ENCODE results near the gene ARHGEF17.
"Not testable (repeated sequence)": the region's sequence is repeated elsewhere in the genome, so short reads cannot be mapped to it uniquely, and the experiment has no call there.

Gene ARHGEF17

DNA sequence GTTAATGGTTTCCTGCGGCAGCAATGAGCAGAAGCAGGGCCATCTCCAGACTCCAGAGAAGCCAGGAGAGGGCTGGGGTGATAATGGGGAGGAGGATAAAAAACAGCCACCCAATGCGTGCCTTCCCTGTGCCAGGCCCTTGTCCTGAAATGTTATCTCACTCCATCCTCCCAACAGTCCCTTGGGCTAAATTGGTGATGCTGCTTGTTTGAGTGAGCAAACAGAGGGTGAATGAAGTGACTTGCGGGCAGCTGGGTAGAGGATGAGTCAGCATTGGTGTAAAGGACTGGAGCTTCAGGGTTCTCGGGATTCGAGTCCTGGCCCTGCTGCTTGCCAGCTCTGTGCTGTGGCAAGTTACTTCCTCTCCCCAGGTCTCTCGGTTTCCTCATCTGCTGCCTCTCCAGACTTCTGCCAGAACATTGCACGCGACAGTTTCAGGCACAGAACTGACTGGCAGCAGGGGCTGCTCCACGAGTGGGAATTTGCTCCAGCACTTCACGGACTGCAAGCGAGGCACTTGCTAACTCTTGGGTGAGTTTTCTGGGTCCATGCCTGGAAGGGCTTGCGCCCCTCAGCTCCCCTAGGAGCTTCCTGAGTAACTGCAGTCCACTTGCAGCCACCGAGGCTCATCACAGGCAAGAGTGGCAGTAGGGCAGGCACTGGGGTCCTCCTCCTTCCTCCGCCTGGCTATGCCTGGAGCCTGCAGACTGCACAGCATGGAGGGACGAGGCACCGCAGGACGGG, 36.0 kb upstream of the ARHGEF17 start, which contains the start of gene P2RY6:
Gene P2RY6, plus strand, starts transcription at position 403 of the 744 bp plus-strand sequence. CDS start 24,181 bp downstream, outside the sequence.
- no peak for DNase-seq (ENCODE audit: low read depth in 2 of 2)

GRCh38 chr11:73272680-73273038, 35.4 kb upstream of the ARHGEF17 start:
- no peak for DNase-seq (ENCODE audit: low read depth in 2 of 2)

GRCh38 chr11:73273222-73273895, 34.7 kb upstream of the ARHGEF17 start:
- DNase-seq (ENCODE audit: low read depth in 2 of 2): no peak

DNA sequence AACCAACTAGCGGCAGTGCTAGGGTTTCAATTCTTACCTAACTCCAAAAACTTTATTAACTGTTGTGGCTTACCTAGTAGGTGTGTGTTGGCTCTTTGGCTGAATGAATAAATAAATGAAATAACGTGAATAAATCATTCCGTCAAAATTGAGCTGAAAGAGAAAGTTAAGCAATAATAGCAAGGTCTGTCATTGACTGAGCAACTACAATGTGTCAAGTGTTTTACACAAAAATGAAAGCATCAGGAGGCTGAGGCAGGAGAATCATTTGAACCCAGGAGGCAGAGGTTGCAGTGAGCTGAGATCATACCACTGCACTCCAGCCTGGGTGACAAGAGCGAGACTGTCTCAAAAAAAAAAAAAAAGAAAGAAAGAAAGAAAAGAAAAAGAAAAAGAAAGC, 33.9 kb upstream of the ARHGEF17 start:
- DNase-seq (ENCODE audit: low read depth in 2 of 2): not testable (repeated sequence)

GRCh38 chr11:73274722-73275380, 33.2 kb upstream of the ARHGEF17 start:
- no peak for DNase-seq (ENCODE audit: low read depth in 2 of 2)

DNA sequence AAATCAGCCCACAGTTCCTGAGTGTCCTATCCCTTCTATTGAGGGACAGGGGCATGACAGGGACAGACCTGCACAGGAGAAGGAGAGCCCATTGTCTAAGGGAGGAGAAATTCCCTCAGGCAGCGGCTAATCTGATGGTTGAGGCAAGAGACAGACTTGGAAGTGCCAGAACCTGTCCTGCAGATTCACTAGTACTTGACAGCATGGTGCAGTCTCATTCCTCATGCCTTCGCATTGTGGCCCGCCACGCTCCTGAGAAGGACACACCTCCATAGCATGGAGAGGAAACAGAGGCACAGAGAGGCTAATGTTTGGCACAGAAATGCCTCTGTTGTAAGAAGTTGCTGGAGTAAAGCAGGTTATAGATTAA, 32.7 kb upstream of the ARHGEF17 start:
- no peak for DNase-seq (ENCODE audit: low read depth in 2 of 2)

DNA sequence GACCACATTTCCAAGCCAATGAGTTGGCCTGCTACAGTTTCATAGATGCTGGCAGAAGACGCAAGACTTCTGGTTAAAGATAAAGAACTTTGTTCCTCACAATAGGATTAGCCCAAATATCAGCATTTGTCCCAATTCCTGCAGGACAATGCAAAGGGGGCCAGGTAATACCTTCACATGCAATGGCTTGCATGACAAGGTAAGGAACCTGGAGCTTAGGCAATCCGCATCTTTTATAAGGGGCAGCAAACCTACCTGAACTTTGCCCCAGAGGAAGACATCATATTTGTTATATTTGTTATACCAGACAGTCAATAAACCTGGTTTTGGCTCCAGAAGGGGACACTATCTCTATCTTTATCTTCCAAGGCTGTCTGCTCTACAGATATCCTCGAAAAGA, 30.6 kb upstream of the ARHGEF17 start:
- no peak for DNase-seq (ENCODE audit: low read depth in 2 of 2)

DNA sequence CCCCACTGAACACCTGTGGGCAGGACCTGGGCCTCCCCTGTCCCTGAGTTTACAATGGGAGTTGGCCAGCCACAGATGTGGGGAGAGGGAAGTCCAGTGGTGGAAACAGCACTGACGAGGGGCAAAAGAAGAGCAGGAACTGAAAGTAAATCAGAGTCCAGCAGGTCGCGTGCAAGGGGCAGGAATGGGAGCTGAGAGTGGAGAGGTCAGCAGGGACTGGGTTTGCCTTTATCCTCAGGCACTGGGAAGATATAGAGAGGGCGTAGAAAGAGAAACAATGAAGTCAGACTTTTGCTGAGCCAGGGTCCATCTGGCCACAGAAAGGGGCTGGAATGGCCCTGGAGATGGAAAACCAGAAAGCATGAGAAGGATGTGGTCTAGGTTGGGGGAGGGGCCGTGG, 27.4 kb upstream of the ARHGEF17 start:
- DNase-seq (ENCODE audit: low read depth in 2 of 2): no peak

DNA sequence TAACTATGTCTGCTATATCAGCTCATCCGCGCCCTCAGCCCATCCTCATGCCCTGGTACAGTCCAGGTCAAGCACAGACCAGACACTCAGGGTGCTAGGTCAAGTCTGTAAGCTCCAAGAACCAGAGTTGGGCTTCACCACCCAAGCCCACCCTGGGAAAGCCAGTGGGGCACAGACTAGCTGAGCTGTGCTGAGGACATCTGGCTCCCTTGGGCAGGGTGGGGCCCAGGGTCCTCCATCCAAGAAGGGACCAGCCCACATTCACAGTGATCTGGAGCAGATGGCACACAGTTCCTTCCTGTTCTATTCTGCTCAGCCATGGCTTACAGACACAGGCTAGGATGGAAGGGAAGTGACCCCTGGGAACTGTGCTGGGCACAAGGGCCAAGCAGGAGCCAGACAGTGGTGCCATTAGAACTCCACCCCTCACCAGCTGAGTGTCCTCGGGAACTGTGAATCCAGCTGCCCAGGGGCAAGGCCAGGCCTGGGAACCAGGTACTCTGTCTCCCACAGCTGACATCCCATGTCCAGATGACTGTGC, 26.8 kb upstream of the ARHGEF17 start:
- DNase-seq (ENCODE audit: low read depth in 2 of 2): no peak

GRCh38 chr11:73281796-73282660, 26.0 kb upstream of the ARHGEF17 start:
- DNase-seq (ENCODE audit: low read depth in 2 of 2): no peak

DNA sequence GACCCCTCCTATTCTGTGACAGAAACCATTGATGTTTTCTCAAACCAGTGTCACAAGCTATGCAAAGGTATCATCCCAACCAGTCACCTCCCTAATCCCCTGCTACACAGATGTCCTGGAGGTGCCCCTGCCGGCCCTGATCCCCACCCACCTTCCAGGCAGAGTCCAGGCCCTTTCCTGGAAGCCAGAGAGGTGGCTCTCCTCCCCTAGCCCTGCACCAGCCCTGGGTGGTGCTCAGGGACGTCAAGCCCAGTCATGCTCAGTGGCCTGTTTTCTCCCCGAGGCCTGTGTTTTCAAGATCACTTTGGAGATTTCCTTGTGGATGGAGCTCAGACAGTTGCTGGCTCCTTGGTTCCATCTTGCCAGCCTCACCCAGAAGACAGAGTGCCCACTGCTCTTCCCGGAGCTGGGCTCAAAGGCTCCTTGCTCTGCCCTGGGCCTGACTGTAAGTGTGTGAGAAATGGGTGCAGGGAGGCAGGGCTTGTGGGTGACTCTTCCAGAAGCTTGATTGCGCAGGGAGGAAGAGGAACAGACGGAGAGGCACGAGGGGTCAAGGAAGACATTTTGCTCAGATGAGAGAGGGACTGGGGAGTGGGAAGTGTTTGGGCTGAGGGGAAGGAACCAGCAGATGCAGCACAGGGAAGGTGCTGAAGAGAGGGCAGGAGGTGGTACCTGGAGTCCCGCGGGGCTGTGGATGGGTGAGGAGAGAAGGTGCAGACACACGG, 24.6 kb upstream of the ARHGEF17 start:
- DNase-seq (ENCODE audit: low read depth in 2 of 2): no peak

- DNase-seq (ENCODE audit: low read depth in 2 of 2): no peak
These were observed 24.0 kb upstream of the ARHGEF17 start for GRCh38 chr11:73284106-73284505.

- no peak for DNase-seq (ENCODE audit: low read depth in 2 of 2)
These were observed 22.4 kb upstream of the ARHGEF17 start for GRCh38 chr11:73285721-73286120.

DNA sequence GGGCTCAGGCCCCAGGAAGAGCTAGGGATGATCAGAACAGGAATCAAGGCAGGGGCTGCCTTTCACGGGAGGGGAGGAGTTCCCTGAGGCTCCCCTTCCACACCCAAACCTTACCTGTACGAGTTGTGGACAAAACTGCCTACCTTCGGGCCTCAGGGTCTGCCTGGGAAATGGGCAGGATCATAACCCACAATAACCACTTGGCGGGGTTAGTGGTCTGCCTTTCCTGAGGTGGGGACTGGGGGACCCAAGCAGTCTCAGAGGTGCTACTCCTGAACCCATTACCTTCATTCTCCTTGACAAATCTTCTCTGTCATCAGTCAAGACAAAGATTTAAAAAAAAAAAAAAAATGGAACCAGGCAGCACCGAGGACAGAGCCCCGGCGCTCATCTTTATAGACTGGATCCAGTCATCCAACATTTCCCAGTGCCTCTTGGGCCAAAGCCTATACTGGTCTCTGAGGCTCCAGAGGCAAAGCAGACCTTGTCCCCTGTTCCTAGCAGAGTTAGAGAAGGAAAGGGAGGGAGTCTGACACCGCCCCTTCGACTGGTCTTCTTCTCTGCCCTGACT, 21.8 kb upstream of the ARHGEF17 start:
- no peak for DNase-seq (ENCODE audit: low read depth in 2 of 2)

- DNase-seq (ENCODE audit: low read depth in 2 of 2): no peak
These were observed 20.5 kb upstream of the ARHGEF17 start for GRCh38 chr11:73287400-73288101.

- DNase-seq (ENCODE audit: low read depth in 2 of 2): no peak
These were observed 19.7 kb upstream of the ARHGEF17 start for GRCh38 chr11:73288192-73288872.

DNA sequence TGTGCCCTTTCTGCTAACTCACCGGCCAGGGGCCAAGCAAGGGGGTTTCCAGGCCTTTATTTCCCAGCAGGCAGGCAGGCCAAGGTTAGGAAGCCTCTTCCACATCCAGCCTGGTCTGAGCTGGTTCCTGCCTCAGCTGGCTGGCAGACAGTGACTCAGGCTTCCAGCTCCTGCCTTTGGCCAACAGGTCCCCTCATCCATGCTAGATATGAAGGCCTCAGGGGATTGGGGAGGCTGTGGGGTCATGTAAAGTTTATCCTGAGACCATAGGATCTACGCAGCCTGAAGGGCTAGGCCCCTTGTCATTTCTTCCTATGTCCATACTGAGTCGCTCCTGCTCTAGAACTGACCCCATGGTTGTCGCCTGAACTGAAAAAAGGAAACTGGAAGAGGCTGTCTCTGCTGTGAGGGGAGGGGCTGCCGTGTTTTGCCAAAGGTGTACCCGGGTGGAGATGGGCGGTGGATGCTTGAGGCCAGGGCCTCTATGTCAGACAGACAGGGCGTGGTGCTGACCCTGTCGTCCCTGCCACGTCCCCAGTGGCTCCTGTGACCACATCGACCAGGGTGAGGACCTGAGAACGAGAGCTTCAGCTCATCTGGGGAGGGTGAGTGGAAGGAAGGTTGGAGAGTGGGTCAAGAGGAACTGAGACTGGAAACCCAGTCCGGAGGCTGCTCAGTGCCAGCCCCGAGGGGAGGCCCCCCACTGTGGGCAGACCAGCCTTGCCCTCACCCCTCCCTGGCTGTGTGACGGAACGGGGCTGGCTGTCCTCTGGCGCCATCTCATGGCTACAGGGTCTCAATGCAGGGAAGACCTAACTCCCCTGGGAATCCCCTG, 19.0 kb upstream of the ARHGEF17 start:
- peak; percentile 35 to 47 for DNase-seq (ENCODE audit: low read depth in 2 of 2)

GRCh38 chr11:73290536-73290935, 17.5 kb upstream of the ARHGEF17 start:
- no peak for DNase-seq (ENCODE audit: low read depth in 2 of 2)

- no peak for DNase-seq (ENCODE audit: low read depth in 2 of 2)
These were observed 16.9 kb upstream of the ARHGEF17 start for GRCh38 chr11:73291196-73291595.
